Dedifferentiated amniotic fluid mesenchymal stem cell (primary cell): Measurements from ENCODE around the gene E2F1.
A peak's percentile ranks its signal among the peaks of the same experiment; 100 is the strongest.

Source experiments
- DNase-seq: peaks from one replicate; pipeline ENCODE4 v3.0.0-alpha.2; 2016; ENCODE audit errors: extremely low spot score

The E2F1 gene

DNA sequence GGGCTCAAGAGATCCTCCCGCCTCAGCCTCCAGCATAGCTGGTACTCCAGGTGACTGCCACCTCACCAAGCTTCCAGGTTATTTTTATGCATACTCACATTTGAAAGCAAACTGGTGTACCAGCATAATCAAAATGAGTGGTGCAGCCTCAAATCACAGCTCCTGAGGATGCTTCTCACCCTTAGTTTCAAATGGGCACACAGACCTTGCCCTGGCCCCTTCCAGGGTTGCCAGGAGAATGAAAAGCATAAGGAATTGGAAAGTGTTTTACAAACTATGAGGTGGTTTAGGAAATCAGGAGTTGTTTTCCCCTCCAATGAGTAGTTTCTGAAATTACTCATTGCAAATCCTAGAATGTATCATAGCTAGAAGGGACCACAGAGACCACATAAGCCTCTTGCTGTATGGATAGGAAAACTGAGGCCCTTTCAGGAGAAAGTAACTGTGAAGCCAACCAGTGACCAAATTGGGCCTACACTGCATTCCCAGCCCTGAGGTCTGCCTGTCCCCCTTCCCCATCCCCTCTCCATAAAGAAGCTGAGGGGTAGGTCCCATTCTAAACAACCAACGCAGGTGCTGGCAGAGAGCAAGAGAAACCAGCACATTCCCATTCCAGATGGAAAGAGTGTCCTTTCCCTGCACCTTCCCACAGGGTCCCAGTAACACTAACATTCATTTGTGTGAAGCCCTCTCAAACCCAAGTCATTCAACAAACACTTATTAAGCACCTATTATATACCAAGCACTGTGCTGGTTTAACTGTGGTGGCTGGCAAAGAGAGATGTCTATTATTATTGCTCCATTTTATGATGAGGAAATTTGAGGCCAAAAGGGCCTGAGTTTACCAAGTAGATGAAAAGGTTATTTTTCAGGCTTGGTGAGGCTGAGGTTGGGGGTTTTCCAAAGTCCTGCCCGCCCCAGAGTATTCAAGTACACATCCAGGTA is 2.1 kb upstream of the E2F1 start:
- DNase-seq: no peak

DNA sequence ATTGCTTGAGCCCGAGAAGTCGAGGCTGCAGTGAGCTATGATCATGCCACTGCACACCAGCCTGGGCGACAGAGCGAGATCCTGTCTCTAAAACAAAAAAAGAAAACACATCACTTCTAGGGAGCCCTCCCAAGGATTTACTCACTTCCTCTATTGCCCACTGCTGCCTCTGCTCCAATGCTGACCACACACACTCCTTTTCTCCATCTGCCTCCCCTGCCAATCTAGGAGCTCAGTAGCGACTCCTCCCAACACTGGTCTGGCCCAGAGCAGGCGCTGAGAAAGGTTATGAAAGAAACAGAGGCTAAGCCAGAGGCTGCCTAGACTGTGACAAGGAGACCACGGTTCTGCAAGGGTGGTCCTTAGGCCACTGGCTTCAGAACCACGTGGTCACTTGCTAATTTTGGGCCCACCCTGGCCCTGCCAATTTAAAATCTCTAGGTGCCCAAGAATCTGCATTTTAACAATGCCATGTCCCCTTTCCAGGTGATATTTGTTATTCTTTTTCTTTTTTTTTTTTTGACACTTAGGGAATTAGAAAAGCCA is 1.3 kb upstream of the E2F1 start:
- DNase-seq: no peak

- no peak for DNase-seq
Measured at GRCh38 chr20:33686984-33687366, 790 bp upstream of the E2F1 start.

DNA sequence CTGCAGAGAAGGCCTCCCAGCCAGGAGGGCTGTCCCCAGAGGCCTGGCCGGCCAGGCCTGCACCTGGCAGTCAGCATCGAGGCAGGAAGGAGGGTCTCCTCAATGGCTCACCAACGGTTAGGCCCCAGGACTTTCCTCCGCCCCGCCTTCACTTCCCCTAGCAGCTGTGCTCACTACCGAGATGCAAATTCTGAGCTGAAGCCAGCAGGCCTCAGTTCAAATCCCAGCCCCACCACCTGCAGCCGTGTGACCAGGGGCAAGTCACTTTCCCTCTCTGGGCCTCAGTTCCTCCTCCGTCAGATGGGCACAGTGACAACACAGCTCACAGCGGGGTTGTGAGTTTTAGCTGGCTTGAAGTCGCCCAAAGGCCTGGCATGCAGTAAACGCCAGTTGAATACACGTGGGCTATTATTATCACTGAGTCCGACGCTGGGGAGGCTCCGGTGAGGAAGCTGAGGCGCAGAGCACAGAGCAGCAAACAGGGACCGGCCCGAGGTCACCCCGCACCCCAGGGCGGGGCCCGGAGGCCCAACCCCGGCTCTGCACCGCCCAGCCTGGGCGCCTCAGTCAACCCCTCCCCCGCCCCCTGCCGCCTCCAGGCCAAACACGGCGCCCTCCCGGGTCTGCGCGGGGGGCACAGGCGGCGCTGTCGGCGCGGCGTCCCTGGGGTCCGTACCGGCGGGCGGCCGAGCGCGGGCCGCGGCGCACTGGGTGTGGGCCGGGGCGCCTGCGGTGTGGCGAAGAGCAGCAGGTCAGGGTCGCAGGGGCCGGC is 671 bp downstream of the E2F1 start:
- DNase-seq: no peak

DNA sequence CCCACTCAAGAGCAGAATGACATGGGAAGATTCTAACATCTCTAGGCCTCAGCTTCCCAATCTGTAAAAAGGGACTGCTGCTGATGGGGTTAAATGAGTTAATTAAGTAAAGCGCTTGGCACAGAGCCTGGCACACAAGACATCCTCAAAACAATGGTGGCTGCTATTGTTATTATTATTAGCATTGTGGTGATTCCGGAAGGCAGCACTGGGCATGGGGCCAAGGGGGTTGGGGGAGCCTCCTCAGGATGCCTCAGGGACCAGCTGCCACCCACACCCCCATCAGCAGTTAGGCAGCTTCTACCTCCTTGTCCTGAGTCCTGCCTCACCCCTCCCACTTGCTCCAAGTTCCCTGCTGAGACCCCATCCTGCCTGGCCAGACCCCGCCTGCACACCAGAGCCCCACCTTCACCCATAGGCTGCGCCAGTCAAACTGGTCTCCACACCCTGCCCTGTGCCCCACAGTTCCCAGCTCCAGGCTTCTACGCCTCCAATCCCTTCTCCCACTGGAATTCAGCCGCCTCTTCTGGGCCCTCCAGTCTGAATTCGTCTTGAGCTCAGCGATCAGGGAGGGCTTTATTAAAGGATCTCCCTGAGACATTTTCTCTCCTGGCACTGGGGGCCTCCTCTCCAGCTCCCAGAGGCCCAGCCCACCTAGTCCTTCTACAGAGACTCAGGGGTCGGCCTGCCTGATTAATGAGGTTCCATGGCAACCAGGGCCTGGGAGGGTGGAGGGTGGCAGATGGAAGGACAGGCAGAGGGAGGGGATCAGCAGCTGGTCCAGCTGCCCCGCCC is 1.5 kb downstream of the E2F1 start:
- no peak for DNase-seq

GRCh38 chr20:33681728-33682353 is 4.3 kb downstream of the E2F1 start:
- DNase-seq: no peak

DNA sequence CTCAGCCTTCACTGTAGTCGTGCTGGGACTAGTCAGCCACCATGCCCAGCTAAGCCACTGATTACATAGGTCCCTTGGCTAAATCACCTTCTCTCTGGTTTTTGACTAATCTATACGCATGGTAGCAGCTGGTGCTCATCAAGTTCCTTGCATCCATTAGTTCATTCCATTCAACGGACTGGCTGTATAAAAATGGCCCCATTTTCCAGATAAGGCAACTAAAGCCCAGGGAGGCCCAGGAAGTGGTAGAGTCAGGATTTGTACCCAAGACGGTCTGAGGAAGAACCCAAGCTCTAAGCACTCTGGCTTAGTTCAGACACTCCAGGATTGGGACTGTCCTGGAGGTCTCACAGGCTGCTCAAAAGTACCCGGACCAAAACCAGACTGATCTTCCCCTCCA is 4.9 kb downstream of the E2F1 start:
- DNase-seq: no peak

GRCh38 chr20:33680686-33681085 is 5.5 kb downstream of the E2F1 start:
- DNase-seq: no peak

DNA sequence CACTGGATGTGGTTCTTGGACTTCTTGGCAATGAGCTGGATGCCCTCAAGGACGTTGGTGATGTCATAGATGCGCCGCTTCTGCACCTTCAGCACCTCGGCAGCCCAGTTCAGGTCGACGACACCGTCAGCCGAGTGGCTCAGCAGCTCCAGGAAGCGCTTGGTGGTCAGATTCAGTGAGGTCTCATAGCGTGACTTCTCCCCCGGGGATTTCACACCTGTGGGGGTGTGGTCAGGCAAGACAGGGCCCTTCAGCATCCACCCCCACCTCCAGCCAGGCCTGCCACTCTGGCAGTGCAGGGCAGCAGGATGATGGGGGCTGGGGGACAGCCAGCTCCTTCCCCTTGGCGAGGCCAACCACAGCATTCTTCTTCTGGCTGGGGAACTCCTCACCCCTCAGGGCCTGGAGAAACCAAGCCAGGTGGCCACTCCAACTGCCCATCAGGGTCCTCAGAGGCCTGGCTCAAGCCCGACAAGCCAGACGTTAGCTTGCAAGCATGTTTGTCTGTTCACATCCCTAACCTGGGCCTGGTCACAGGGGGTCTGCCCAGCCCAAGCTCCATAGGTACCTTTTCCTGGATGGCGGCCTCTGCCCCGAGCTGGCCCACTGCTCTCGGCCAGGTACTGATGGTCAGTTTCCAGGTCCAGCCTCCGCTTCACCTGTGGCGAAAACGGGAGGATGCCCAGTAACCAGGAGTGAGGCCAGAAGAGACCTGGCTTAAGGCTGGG is 6.3 kb downstream of the E2F1 start:
- no peak for DNase-seq

GRCh38 chr20:33677991-33678702 is 8.0 kb downstream of the E2F1 start:
- DNase-seq: no peak

GRCh38 chr20:33676652-33677645 is 9.2 kb downstream of the E2F1 start:
- DNase-seq: no peak

DNA sequence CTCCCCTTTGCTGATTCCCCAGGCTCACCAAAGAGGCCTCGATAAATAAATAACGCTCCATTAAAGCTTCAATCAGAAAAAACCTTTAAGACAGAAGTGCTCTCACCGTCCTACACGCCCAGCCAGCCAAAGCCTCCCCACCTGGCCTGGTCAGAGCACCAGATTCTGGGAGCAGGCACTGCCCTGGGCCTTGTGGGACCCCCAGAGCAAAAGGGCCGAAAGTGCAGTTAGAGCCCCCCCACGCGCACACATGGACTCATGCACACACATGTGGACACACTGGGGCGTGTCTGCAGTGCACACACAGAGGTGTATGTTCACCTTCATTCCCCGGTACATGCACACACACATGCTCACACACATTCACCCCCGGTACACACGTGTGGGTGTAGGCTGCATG is 10.1 kb downstream of the E2F1 start:
- DNase-seq: no peak

DNA sequence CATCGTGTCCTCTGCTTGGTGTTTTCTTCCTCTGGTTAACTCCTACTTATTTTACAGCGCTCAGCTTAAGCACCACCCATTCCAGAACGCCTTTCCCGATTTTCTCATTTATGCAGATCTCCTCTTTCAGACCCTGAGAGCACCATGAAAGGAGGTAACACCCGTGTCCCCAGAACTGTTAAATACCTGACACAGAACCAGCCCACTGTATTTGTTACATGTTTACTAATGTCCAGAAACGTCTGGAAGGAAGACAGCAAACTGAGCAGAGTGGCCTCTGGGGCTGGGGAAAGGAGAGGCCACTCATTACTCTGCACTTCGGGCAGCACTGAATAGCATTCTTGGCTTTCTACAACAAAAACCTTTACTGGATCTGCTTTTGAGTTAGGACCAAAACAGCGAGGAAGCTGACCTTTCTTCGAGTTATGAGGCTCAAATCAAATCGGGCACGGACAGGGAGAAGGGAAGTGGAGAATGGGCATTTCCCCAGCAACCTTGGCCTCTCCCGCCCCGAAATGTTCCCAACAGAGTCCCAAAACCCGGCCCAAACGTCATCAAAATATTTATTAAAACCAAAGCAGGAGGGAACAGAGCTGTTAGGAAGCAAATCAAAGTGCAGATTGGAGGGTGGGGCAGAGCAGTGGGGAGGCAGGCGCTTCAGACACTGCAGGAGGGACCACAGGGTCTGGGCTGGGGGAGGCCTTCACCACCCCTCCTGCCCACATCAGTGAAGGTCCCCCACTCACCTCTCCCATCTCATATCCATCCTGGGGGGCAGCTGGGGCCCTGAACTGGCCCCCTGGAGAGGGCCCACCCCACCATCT is 10.8 kb downstream of the E2F1 start:
- no peak for DNase-seq

DNA sequence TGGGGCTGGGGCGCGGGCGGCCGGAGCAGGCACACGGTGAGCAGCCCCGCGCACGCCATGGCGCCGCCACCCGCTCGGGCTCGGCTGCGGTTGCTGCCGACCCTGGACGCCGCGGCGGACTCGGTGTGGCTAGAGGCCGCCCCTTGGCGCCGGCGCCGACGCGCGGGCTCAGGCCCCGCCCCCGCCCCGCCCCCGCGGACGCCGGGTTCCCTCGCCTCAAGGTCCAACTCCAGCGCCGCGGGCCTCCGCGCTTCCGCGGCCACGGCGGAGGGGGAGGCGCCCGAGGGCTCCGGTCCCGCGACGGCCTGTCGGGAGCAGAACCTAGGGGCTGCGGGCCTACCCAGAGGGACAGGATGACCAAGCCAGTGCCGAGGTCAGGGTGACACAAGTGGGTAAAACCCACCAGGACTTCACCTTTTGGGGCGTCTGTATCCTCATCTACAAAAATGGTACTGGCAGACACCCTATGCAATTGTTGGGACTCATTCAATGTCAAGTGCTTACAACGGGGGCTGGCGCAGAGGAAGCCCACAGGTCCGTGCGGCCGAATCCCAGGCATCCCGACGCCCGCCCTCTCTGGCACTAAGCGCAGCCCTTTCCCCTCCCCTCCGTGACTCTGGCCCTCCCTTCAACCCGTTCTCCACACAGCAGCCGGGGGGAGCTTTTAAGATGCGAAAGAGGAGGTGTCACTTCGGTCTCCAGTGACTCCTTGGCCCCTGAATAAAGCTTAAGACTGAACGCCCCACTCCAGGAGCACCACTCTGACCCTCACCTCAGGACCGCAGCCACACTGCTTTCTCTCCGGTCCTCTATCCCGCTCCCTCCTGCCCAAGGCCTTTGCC is 11.7 kb downstream of the E2F1 start, which contains the start of gene NECAB3:
Gene NECAB3 (minus strand): TSS at position 135 of the 842 bp plus-strand sequence. CDS start 76 bp downstream, at position 59.
- peak; percentile 30 for DNase-seq

DNA sequence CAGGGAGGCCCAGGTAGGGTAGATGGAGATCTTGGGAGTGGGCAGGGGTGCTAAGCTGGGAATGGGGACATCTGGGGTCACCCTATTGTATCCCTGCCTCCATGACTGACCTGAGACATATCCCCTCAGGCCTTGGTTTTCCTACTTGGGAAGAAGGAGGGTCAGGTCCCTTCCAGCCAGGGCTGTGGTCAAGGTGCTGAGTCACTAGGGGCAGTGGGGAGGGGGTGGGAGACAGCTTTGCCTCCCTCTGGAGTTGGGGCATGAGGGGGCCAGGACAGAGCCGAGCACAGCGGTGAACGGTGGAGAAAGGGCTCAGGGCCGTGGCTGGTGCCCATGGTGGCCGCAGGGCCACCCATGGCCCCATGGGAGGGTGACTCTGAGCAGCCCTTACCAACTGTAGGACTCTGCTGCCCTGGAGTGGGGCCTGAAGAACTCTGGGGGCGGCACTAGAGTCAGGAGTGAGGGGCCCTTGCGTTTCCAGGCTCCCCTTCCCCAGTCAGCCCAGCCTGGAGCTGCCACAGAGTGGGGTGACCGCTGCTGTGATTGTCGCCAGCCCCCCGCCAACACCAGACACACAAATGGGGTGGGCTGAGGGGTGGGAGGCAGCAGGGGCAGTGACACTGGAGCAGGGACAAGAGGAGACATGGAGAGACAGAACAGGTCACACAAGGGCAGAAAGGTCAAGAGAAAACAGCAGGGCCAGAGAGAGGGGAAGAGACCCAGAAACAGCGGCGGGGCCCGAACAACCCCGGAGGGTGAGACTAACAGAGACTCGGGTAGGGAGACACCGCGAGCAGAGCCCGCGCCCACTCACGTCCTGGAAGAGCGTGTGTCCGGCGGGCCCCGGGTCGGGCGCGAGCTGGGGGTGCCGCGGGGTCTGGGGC is 12.5 kb downstream of the E2F1 start:
- no peak for DNase-seq

DNA sequence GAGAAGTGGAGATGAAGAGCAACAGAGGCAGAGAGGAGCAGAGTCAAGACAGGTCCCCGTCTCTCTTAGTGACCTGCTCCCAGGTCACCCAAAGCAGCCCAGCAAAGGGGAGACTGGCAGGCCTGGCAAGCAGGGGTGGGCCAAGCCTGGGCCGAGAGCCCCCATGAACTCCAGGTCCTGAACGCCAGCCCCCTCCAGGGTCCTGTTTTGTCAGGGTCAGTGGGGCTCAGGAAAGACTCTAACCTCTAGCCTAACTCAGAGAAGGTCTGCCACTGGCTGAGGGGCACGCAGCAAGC is 13.1 kb downstream of the E2F1 start:
- DNase-seq: no peak
